Measurements from ENCODE around the gene EHF. TPM values are rescaled to one million over a fixed set of nuclear protein-coding genes. Genes with fewer than 3 reads are reported as not detected.

Gene EHF
- total RNA-seq, 2 experiments from 2014 or later: 0.14 to 0.25 TPM

DNA sequence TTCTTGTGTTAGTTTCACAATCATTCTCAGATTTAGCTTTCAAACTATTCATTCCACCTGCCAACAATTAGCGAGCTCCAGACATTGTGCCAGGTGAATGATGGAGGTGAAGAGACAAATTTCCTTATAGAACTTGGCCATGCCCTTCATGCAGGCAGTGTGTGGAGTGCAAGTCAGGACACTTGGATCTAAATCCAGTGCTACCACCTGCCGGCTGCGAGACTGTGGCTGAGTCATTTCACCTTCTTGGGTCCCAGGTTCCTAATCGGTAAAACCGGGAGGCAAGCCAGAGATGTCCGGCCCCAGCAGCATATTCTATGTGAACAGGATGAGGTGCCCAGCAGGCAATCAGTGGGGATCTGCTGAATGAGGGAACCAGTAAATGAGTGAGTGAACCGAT is 18.6 kb upstream of the EHF start:
- Mint-ChIP-seq H3K27ac (no peak overlapping the region), H3K27me3 (peaks cover 5% of the 10 kb centered on the region), H3K9me3 (ENCODE audit: low read depth) (no peaks in the 10 kb centered on the region), H3K4me1 (peaks cover 8% of the 10 kb centered on the region), H3K4me3 (no peak overlapping the region), H3K36me3 (ENCODE audit: low read depth) (no peaks in the 10 kb centered on the region)
- DNase-seq (no peak), ATAC-seq (no peak)
- intact Hi-C loops (cut with DNase I, micrococcal nuclease): no loop called here
- ChIA-PET CTCF (interaction anchor here (2.6 kb wide), 1 partner anchor 16 kb away, joined by 11 read pairs; no protein-coding TSS in a partner anchor), POLR2A (no interaction called here)

DNA sequence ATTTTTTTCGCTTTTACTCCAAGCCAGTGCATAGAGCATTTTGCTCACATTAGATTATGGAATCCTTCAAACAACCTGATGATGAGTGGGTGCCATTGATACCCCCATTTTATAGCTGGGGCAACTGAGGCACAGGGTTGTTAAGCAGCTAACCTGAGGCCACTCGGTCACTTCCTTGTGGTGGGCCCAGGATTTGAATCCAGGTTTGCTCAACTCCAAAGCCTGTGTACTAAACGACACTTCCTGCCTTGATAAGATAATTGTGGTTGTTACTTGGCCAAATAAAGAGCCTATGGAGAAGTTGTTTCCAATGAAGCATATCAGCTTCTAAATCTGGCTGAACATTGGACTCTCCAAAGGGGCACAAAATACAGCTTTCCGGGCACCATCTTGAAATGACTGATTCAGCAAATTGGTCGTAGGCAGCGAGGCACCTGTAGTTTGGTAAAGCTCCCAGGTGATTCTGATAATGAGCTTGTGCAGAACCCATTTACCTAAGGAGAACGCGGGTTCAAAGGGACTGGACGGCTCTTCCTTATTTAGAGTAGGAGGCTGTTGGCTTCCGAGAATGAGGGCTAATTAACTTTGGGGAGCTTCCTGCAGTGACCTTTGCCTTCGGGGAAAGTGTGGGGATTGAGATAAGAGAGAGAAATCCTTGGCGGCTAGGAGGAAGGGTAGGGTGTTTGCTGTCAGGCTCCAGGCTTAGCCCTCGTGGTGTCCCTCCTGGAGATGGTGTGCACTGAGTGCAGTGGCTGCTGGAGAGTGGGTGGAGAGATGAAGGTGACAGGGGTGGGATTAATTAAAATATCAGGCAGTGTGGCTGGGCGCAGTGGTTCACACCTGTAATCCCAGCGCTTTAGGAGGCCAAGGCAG is 17.5 kb upstream of the EHF start:
- intact Hi-C loops (cut with DNase I, micrococcal nuclease): loop anchor here in 1 of 2 experiments (1.0 kb wide), 1 partner anchor 19 kb away; no protein-coding TSS in a partner anchor
- no peaks in the 10 kb centered on the region for H3K9me3 Mint-ChIP-seq (ENCODE audit: low read depth)
- ATAC-seq (no peak), DNase-seq (no peak)
- H3K4me1 Mint-ChIP-seq: peaks cover 8% of the 10 kb centered on the region
- CTCF ChIA-PET: interaction anchor here (0.7 kb wide), 1 partner anchor 9 kb away, joined by 4 read pairs; no protein-coding TSS in a partner anchor
- POLR2A ChIA-PET: interaction anchor here (0.6 kb wide), 1 partner anchor 654 kb away, joined by 3 read pairs; no protein-coding TSS in a partner anchor
- no peak overlapping the region for H3K4me3 Mint-ChIP-seq
- H3K27me3 Mint-ChIP-seq: peaks cover 5% of the 10 kb centered on the region
- H3K36me3 Mint-ChIP-seq (ENCODE audit: low read depth): no peaks in the 10 kb centered on the region
- no peak overlapping the region for H3K27ac Mint-ChIP-seq

DNA sequence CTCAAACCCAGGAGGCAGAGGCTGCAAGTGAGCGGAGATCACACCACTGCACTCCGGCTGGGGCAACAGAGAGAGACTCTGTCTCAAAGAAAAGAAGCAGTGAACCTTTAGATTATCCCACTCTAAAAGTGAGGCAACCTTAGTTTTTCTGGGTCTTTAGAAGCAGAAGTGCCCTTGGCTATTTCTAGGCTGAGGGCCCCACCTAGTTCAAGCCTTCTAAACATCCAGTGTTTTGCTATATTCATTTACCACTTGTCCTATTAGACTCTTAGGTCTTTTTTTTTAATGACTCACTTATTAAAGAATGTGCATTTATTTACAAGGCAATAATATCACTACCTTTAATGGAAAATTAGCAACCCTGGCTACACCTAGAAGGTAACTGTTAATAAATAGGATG is 16.7 kb upstream of the EHF start:
- Mint-ChIP-seq H3K27me3 (peaks cover 5% of the 10 kb centered on the region), H3K27ac (no peak overlapping the region), H3K36me3 (ENCODE audit: low read depth) (no peaks in the 10 kb centered on the region), H3K9me3 (ENCODE audit: low read depth) (no peaks in the 10 kb centered on the region), H3K4me3 (no peak overlapping the region), H3K4me1 (peaks cover 8% of the 10 kb centered on the region)
- DNase-seq (no peak), ATAC-seq (no peak)
- intact Hi-C loops (cut with DNase I, micrococcal nuclease): no loop called here
- ChIA-PET CTCF (no interaction called here), POLR2A (interaction anchor here (0.6 kb wide), 1 partner anchor 655 kb away, joined by 3 read pairs; no protein-coding TSS in a partner anchor)

GRCh38 chr11:34604911-34605310 is 16.0 kb upstream of the EHF start:
- Mint-ChIP-seq H3K4me3 (no peak overlapping the region), H3K27ac (no peak overlapping the region), H3K27me3 (peaks cover 5% of the 10 kb centered on the region), H3K36me3 (ENCODE audit: low read depth) (no peaks in the 10 kb centered on the region), H3K9me3 (ENCODE audit: low read depth) (no peaks in the 10 kb centered on the region), H3K4me1 (peaks cover 1% of the 10 kb centered on the region)
- ATAC-seq (no peak), DNase-seq (no peak)
- CTCF ChIA-PET: no interaction called here
- POLR2A ChIA-PET: no interaction called here
- intact Hi-C loops (cut with DNase I, micrococcal nuclease): no loop called here

- no peaks in the 10 kb centered on the region for H3K4me1 Mint-ChIP-seq
- H3K27ac Mint-ChIP-seq: no peak overlapping the region
- ChIA-PET POLR2A (no interaction called here), CTCF (interaction anchor here (1.1 kb wide), 1 partner anchor 10 kb away, joined by 3 read pairs; no protein-coding TSS in a partner anchor)
- intact Hi-C loops (cut with DNase I, micrococcal nuclease): no loop called here
- ATAC-seq: no peak
- no peaks in the 10 kb centered on the region for H3K36me3 Mint-ChIP-seq (ENCODE audit: low read depth)
- H3K4me3 Mint-ChIP-seq: no peak overlapping the region
- H3K27me3 Mint-ChIP-seq: peaks cover 5% of the 10 kb centered on the region
- DNase-seq: no peak
- no peaks in the 10 kb centered on the region for H3K9me3 Mint-ChIP-seq (ENCODE audit: low read depth)
These were observed 15.2 kb upstream of the EHF start for GRCh38 chr11:34605481-34606325.

DNA sequence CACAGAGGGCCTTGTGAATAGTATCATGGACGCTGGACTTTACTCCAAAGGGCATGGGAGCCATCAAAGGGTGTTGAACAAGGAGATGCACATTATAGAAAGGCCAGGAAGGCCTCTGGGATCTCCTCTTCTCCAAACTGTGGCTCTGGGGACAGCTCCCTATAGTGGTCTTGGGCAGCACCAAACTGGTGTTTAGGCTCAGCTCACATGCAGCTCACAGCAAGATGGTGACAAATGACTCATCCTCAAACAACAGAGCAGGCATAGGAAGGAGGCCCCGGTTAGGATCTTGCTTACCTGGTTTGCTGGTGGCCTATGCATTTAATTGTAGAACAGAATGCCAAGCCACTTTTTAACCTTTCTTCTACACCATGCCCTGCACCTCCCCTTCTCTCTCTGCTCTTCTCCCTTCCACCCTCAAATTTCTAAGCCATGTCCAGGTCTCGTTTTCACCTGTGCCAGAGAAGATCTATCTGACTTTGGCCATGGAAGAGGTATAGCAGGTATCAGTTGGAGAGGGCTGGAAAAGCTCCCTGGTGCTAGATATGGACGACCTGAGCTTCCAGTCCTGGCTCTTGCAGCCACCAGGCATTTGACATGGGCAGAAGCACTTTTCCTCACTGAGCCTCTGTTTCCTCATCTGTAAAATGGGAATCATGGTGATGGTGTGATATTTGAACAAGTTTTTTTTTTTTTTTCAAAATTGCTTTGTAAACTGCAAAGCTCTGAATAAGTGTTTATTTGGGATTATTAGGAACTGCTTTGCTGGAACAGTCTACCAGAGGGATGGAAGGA is 14.4 kb upstream of the EHF start:
- CTCF ChIA-PET: interaction anchor here (1.1 kb wide), 1 partner anchor 11 kb away, joined by 3 read pairs; no protein-coding TSS in a partner anchor
- Mint-ChIP-seq H3K27me3 (peaks cover 8% of the 10 kb centered on the region), H3K4me3 (no peak overlapping the region), H3K36me3 (ENCODE audit: low read depth) (no peaks in the 10 kb centered on the region), H3K4me1 (no peaks in the 10 kb centered on the region), H3K9me3 (ENCODE audit: low read depth) (no peaks in the 10 kb centered on the region), H3K27ac (no peak overlapping the region)
- DNase-seq (no peak), ATAC-seq (no peak)
- POLR2A ChIA-PET: no interaction called here
- intact Hi-C loops (cut with DNase I, micrococcal nuclease): no loop called here

DNA sequence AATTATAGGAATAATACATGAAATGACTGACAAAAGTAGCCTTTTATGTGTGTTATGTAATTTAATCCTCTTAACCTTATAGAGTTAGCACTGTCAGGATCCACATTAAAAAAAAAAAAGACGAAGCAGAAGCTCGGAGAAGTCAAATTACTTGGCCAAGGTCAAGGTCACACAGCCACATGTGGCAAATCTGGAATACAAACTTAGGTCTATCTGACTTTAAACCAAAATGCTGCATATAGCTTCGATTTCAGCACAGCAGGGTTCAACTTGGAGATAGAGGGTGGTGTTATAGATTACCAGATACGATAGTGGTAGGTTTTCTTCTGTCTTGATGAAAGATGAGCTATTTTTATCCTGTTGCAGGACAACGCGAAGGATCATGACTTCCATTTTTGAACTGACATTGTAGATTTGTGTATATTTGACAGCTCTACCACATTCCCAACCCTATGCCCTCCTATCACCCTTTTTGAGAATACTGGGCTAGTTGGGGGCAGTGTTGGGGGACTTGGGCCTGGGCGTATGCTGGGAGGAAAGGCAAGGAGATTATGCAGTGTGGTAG is 11.6 kb upstream of the EHF start:
- H3K36me3 Mint-ChIP-seq (ENCODE audit: low read depth): no peaks in the 10 kb centered on the region
- no peaks in the 10 kb centered on the region for H3K9me3 Mint-ChIP-seq (ENCODE audit: low read depth)
- CTCF ChIA-PET: no interaction called here
- H3K27ac Mint-ChIP-seq: no peak overlapping the region
- intact Hi-C loops (cut with DNase I, micrococcal nuclease): no loop called here
- ATAC-seq (no peak), DNase-seq (no peak)
- H3K4me1 Mint-ChIP-seq: peaks cover 12% of the 10 kb centered on the region
- no peak overlapping the region for H3K4me3 Mint-ChIP-seq
- peaks cover 10% of the 10 kb centered on the region for H3K27me3 Mint-ChIP-seq
- POLR2A ChIA-PET: interaction anchor here (0.6 kb wide), 1 partner anchor 63 kb away, joined by 3 read pairs; no protein-coding TSS in a partner anchor

DNA sequence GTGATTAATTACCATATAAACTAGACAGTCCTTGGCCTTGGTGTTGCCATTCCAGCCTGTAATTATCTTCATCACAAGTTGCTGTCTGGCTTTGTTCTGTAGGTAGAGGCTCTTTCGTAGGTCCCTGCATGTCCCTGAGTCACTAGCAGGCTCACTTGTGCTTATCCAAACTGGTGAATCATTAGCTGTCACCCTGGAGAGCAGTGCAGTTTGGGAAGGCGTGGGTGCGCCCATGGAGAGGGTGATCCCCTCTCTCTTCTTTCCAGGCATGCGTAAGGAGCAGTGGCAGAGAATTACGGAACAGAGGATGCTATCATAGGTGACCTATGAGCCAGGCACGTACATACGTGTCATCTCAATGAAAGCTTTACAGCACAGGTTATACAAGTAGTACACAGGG is 11.0 kb upstream of the EHF start:
- ChIA-PET POLR2A (interaction anchor here (0.6 kb wide), 1 partner anchor 62 kb away, joined by 3 read pairs; no protein-coding TSS in a partner anchor), CTCF (no interaction called here)
- no peaks in the 10 kb centered on the region for H3K36me3 Mint-ChIP-seq (ENCODE audit: low read depth)
- H3K4me1 Mint-ChIP-seq: peaks cover 17% of the 10 kb centered on the region
- H3K4me3 Mint-ChIP-seq: no peak overlapping the region
- no peak overlapping the region for H3K27ac Mint-ChIP-seq
- H3K9me3 Mint-ChIP-seq (ENCODE audit: low read depth): no peaks in the 10 kb centered on the region
- peaks cover 10% of the 10 kb centered on the region for H3K27me3 Mint-ChIP-seq
- ATAC-seq (no peak), DNase-seq (no peak)
- intact Hi-C loops (cut with DNase I, micrococcal nuclease): no loop called here

DNA sequence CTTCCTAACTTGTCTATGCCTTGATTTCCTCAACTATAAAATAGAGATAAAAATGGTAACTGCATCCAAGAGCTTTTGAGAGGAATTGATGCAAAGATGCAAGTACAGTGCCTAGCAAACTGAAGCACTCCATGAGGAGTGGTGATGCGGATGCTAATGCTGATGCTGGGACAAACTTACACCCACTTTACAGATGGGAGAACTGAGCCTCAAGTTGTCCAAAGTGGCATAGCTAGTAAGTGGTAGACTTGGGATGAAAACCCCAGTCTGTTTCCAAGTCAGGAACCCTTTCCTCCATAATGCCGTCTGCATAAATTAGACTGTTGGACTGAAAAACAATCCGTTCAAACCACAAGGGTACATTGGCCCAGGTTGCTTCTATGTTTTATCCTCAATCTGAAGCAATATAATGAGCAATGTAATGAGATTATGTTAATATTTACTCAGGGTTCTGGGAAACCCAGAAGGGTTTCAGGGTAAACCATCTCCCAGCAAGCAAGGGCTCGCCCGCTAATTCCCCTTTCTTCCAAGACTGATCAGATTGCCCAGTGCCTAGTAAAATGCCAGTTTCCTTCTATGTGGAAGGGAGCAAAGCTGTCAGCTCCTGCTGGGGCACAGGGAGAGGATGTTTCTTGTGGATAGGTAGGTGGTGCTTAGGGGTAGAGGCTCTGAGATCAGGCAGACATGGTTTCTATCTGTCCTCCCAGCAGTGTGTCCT is 10.4 kb upstream of the EHF start:
- H3K9me3 Mint-ChIP-seq (ENCODE audit: low read depth): no peaks in the 10 kb centered on the region
- intact Hi-C loops (cut with DNase I, micrococcal nuclease): no loop called here
- no peak for ATAC-seq
- H3K27me3 Mint-ChIP-seq: peaks cover 10% of the 10 kb centered on the region
- H3K4me1 Mint-ChIP-seq: peaks cover 18% of the 10 kb centered on the region
- POLR2A ChIA-PET: no interaction called here
- CTCF ChIA-PET: interaction anchor here (1.1 kb wide), 1 partner anchor 30 kb away, joined by 6 read pairs; no protein-coding TSS in a partner anchor
- no peaks in the 10 kb centered on the region for H3K36me3 Mint-ChIP-seq (ENCODE audit: low read depth)
- no peak overlapping the region for H3K27ac Mint-ChIP-seq
- DNase-seq: no peak
- no peak overlapping the region for H3K4me3 Mint-ChIP-seq

- Mint-ChIP-seq H3K27me3 (peaks cover 13% of the 10 kb centered on the region), H3K4me1 (peaks cover 18% of the 10 kb centered on the region), H3K9me3 (ENCODE audit: low read depth) (no peaks in the 10 kb centered on the region), H3K4me3 (no peak overlapping the region), H3K36me3 (ENCODE audit: low read depth) (no peaks in the 10 kb centered on the region), H3K27ac (no peak overlapping the region)
- DNase-seq (no peak), ATAC-seq (no peak)
- CTCF ChIA-PET: interaction anchor here (0.7 to 1.0 kb wide), 2 partner anchors 25 to 556 kb away, joined by 3 read pairs; no protein-coding TSS in a partner anchor
- intact Hi-C loops (cut with DNase I, micrococcal nuclease): loop anchor here in 1 of 2 experiments (1.0 kb wide), 1 partner anchor 41 kb away; no protein-coding TSS in a partner anchor
- POLR2A ChIA-PET: no interaction called here
These were observed 7.9 kb upstream of the EHF start for GRCh38 chr11:34613015-34613414.
